ENCODE data around the gene GABRB3.

GRCh38 chr15:26807517-26808427, 34.9 kb upstream of the GABRB3 start:
- TF ChIP-seq, protein P1, sequence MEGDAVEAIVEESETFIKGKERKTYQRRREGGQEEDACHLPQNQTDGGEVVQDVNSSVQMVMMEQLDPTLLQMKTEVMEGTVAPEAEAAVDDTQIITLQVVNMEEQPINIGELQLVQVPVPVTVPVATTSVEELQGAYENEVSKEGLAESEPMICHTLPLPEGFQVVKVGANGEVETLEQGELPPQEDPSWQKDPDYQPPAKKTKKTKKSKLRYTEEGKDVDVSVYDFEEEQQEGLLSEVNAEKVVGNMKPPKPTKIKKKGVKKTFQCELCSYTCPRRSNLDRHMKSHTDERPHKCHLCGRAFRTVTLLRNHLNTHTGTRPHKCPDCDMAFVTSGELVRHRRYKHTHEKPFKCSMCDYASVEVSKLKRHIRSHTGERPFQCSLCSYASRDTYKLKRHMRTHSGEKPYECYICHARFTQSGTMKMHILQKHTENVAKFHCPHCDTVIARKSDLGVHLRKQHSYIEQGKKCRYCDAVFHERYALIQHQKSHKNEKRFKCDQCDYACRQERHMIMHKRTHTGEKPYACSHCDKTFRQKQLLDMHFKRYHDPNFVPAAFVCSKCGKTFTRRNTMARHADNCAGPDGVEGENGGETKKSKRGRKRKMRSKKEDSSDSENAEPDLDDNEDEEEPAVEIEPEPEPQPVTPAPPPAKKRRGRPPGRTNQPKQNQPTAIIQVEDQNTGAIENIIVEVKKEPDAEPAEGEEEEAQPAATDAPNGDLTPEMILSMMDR (IDR thresholded peaks at IDR 0.05; ENCODE audit: poor library complexity), result no peak
- TF ChIP-seq EZH2 (IDR thresholded peaks at IDR 0.05; ENCODE audit: borderline replicate concordance), result no peak
- TF ChIP-seq EZH2phosphoT487 (IDR thresholded peaks at IDR 0.05; ENCODE audit: low read depth, severe bottlenecking, unreplicated experiment), result no peak
